GM23338 (cell line): ENCODE measurements around the gene FYCO1. TPM values are rescaled to one million over a fixed set of nuclear protein-coding genes. Genes with fewer than 3 reads are reported as not detected.
A peak's percentile ranks its signal among the peaks of the same experiment; 100 is the strongest.

Source experiments
- ATAC-seq: fragments of 200-7000 bp; cut with Tn5 transposase; 3 replicates; pipeline ENCODE4 v1.9.1; 2020
- DNase-seq: peaks from one replicate; pipeline ENCODE4 v3.0.0-alpha.2; 2015; ENCODE audit warnings: low spot score
- H2AFZ ChIP-seq: fragments of 200-600 bp; sonication (generic); 2 replicates; pipeline ENCODE4 v1.8.0; 2016; ENCODE audit warnings: antibody characterized with exemption, mild to moderate bottlenecking, moderate library complexity
- H3F3A ChIP-seq: fragments of 200-600 bp; sonication (generic); replicated peaks from 2 replicates; pipeline ENCODE4 v1.8.0; 2017; ENCODE audit warnings: antibody characterized with exemption, mixed run types, low read depth
- H3K27ac ChIP-seq: fragments of 200-600 bp; sonication (generic); 2 replicates; pipeline ENCODE4 v1.6.1; 2016; ENCODE audit warnings: low read depth
- H3K27me3 ChIP-seq: fragments of 200-600 bp; sonication (generic); 2 replicates; pipeline ENCODE4 v1.8.0; 2016; ENCODE audit warnings: mild to moderate bottlenecking, mixed run types, moderate library complexity; ENCODE audit not compliant: insufficient read depth
- H3K36me3 ChIP-seq: fragments of 200-600 bp; sonication (generic); 2 replicates; pipeline ENCODE4 v1.8.0; 2016; ENCODE audit warnings: mild to moderate bottlenecking; ENCODE audit not compliant: insufficient read depth
- H3K4me1 ChIP-seq: fragments of 200-600 bp; sonication (generic); 2 replicates; pipeline ENCODE4 v1.8.0; 2016; ENCODE audit warnings: mild to moderate bottlenecking, moderate library complexity; ENCODE audit not compliant: insufficient read depth
- H3K4me2 ChIP-seq: fragments of 200-600 bp; sonication (generic); 2 replicates; pipeline ENCODE4 v1.7.1; 2017; ENCODE audit warnings: mixed run types
- H3K4me3 ChIP-seq: fragments of 200-600 bp; sonication (generic); 2 replicates; pipeline ENCODE4 v1.6.1; 2016; ENCODE audit warnings: mixed run types
- H3K79me2 ChIP-seq: fragments of 200-600 bp; sonication (generic); replicated peaks from 2 replicates; pipeline ENCODE4 v1.8.0; 2017; ENCODE audit warnings: mild to moderate bottlenecking; ENCODE audit not compliant: insufficient read depth
- H3K9me2 ChIP-seq: fragments of 200-600 bp; sonication (generic); 2 replicates; pipeline ENCODE4 v1.8.0; 2017; ENCODE audit not compliant: insufficient read depth
- H4K20me1 ChIP-seq: fragments of 200-600 bp; sonication (generic); replicated peaks from 2 replicates; pipeline ENCODE4 v1.8.0; 2017; ENCODE audit warnings: mild to moderate bottlenecking; ENCODE audit not compliant: insufficient read depth
- H3K27ac Mint-ChIP-seq: 2 replicates; pipeline ENCODE4 v1.8.0; 2020; ENCODE audit warnings: inconsistent platforms, mild to moderate bottlenecking, moderate library complexity, mixed read lengths
- H3K27me3 Mint-ChIP-seq: 3 replicates; pipeline ENCODE4 v1.8.0; 2022; ENCODE audit warnings: low read depth, mild to moderate bottlenecking, moderate library complexity, mixed read lengths, inconsistent platforms; ENCODE audit not compliant: insufficient read depth, poor library complexity
- H3K36me3 Mint-ChIP-seq: 3 replicates; pipeline ENCODE4 v1.8.0; 2021; ENCODE audit warnings: low read depth, mild to moderate bottlenecking, inconsistent platforms, moderate library complexity, mixed read lengths
- H3K4me1 Mint-ChIP-seq: 3 replicates; pipeline ENCODE4 v1.8.0; 2020; ENCODE audit warnings: mild to moderate bottlenecking, inconsistent platforms, mixed read lengths
- H3K4me3 Mint-ChIP-seq: 3 replicates; pipeline ENCODE4 v1.8.0; 2021; ENCODE audit warnings: moderate library complexity, mild to moderate bottlenecking, inconsistent platforms, mixed read lengths
- H3K9me3 Mint-ChIP-seq: 3 replicates; pipeline ENCODE4 v1.8.0; 2020; ENCODE audit warnings: moderate library complexity, mild to moderate bottlenecking, inconsistent platforms, mixed read lengths
- CREB1 ChIP-seq: fragments of 250-450 bp; sonication (Bioruptor Pico); IDR thresholded peaks from 2 replicates; pipeline ENCODE4 v1.5.0; 2020; ENCODE audit warnings: low read depth, mild to moderate bottlenecking, moderate library complexity
- CTCF ChIP-seq, 2 experiments: fragments of 200-600 bp in 1 of 2; sonication (generic) in 1 of 2; conservative IDR thresholded peaks; 2 replicates each; pipeline versions ENCODE4 v1.5.1 to v1.6.1; 2016 to 2017; ENCODE audit warnings: antibody characterized with exemption in 2 of 2, low read depth in 2 of 2, mild to moderate bottlenecking in 2 of 2, moderate library complexity in 1 of 2
- ETS1 ChIP-seq: IDR thresholded peaks from 2 replicates; pipeline ENCODE4 v1.6.1; 2016; ENCODE audit warnings: antibody characterized with exemption
- REST ChIP-seq: IDR thresholded peaks from one replicate; pipeline ENCODE4 v1.6.1; 2018; ENCODE audit warnings: antibody characterized with exemption; ENCODE audit not compliant: unreplicated experiment
- STAT1 ChIP-seq: IDR thresholded peaks from one replicate; pipeline ENCODE4 v1.6.1; 2016; ENCODE audit warnings: antibody characterized with exemption; ENCODE audit not compliant: unreplicated experiment
- ZNF331 ChIP-seq: fragments of 250-450 bp; sonication (Bioruptor Pico); IDR thresholded peaks from 2 replicates; pipeline ENCODE4 v1.5.0; 2020; ENCODE audit warnings: low read depth, mild to moderate bottlenecking, moderate library complexity
- polyA plus RNA-seq: library from polyadenylated mRNA; unstranded; fragments of >200 nt; fragmentation: Nextera tagmentation; extraction: Ambion mirVana; gene quantifications from 2 replicates; pipeline ENCODE4 v1.2.1, GENCODE V29; 2016
- total RNA-seq: library from RNA; depleted of rRNA; stranded (reverse); fragments of >200 nt; shearing (Covaris generic); gene quantifications from 2 replicates; pipeline ENCODE4 v1.2.3, GENCODE V29; 2014
- TF ChIP-seq, protein P1 (sequence below): fragments of 250-450 bp; sonication (Bioruptor Pico); IDR thresholded peaks from 2 replicates; pipeline ENCODE4 v1.5.0; 2020; ENCODE audit warnings: mild to moderate bottlenecking, moderate library complexity

FYCO1 gene
- total and polyA plus RNA-seq, 2 experiments from 2014 or later, result 4.5 to 17.2 TPM

- Mint-ChIP-seq H3K4me3 (no peak overlapping the region), H3K4me1 (peaks cover 19% of the 10 kb centered on the region), H3K36me3 (no peaks in the 10 kb centered on the region), H3K9me3 (no peaks in the 10 kb centered on the region), H3K27me3 (peaks cover 4% of the 10 kb centered on the region), H3K27ac (no peak overlapping the region)
- peaks cover 12% of the 10 kb centered on the region for H3K4me1 ChIP-seq
- H3K27ac ChIP-seq, result no peak overlapping the region
- TF ChIP-seq CREB1 (CRISPR knock-in tag), result no peak
- TF ChIP-seq ZNF331, result no peak
- TF ChIP-seq CTCF (conservative IDR thresholded peaks at IDR 0.05; ENCODE audit: low read depth in 2 of 2), result no peak
- no peak for TF ChIP-seq ETS1
- TF ChIP-seq, protein P1, sequence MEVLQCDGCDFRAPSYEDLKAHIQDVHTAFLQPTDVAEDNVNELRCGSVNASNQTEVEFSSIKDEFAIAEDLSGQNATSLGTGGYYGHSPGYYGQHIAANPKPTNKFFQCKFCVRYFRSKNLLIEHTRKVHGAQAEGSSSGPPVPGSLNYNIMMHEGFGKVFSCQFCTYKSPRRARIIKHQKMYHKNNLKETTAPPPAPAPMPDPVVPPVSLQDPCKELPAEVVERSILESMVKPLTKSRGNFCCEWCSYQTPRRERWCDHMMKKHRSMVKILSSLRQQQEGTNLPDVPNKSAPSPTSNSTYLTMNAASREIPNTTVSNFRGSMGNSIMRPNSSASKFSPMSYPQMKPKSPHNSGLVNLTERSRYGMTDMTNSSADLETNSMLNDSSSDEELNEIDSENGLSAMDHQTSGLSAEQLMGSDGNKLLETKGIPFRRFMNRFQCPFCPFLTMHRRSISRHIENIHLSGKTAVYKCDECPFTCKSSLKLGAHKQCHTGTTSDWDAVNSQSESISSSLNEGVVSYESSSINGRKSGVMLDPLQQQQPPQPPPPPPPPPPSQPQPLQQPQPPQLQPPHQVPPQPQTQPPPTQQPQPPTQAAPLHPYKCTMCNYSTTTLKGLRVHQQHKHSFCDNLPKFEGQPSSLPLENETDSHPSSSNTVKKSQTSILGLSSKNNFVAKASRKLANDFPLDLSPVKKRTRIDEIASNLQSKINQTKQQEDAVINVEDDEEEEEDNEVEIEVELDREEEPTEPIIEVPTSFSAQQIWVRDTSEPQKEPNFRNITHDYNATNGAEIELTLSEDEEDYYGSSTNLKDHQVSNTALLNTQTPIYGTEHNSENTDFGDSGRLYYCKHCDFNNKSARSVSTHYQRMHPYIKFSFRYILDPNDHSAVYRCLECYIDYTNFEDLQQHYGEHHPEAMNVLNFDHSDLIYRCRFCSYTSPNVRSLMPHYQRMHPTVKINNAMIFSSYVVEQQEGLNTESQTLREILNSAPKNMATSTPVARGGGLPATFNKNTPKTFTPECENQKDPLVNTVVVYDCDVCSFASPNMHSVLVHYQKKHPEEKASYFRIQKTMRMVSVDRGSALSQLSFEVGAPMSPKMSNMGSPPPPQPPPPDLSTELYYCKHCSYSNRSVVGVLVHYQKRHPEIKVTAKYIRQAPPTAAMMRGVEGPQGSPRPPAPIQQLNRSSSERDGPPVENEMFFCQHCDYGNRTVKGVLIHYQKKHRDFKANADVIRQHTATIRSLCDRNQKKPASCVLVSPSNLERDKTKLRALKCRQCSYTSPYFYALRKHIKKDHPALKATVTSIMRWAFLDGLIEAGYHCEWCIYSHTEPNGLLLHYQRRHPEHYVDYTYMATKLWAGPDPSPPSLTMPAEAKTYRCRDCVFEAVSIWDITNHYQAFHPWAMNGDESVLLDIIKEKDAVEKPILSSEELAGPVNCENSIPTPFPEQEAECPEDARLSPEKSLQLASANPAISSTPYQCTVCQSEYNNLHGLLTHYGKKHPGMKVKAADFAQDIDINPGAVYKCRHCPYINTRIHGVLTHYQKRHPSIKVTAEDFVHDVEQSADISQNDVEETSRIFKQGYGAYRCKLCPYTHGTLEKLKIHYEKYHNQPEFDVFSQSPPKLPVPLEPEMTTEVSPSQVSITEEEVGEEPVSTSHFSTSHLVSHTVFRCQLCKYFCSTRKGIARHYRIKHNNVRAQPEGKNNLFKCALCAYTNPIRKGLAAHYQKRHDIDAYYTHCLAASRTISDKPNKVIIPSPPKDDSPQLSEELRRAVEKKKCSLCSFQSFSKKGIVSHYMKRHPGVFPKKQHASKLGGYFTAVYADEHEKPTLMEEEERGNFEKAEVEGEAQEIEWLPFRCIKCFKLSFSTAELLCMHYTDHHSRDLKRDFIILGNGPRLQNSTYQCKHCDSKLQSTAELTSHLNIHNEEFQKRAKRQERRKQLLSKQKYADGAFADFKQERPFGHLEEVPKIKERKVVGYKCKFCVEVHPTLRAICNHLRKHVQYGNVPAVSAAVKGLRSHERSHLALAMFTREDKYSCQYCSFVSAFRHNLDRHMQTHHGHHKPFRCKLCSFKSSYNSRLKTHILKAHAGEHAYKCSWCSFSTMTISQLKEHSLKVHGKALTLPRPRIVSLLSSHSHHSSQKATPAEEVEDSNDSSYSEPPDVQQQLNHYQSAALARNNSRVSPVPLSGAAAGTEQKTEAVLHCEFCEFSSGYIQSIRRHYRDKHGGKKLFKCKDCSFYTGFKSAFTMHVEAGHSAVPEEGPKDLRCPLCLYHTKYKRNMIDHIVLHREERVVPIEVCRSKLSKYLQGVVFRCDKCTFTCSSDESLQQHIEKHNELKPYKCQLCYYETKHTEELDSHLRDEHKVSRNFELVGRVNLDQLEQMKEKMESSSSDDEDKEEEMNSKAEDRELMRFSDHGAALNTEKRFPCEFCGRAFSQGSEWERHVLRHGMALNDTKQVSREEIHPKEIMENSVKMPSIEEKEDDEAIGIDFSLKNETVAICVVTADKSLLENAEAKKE, result no peak
- no peak for TF ChIP-seq STAT1
- TF ChIP-seq REST, result no peak
- H3K4me3 ChIP-seq, result no peak overlapping the region
- DNase-seq (no peak), ATAC-seq (no peak)
- H3F3A ChIP-seq, result no peaks in the 10 kb centered on the region
- H3K4me2 ChIP-seq, result 0 out of 2 replicates have a peak overlapping the region, but pooled peaks have one; percentile 36
- no peaks in the 10 kb centered on the region for H3K27me3 ChIP-seq
- no peaks in the 10 kb centered on the region for H4K20me1 ChIP-seq
- 0 out of 2 replicates have a peak overlapping the region, but pooled peaks have one; percentile 33 for H2AFZ ChIP-seq
- peaks cover 14% of the 10 kb centered on the region; the same call in 1 of the 2 replicates for H3K9me2 ChIP-seq
- no peaks in the 10 kb centered on the region for H3K36me3 ChIP-seq
- no peaks in the 10 kb centered on the region for H3K79me2 ChIP-seq
Observed at GRCh38 chr3:46007280-46007679, 11.7 kb upstream of the FYCO1 start.
